ENCODE measurements around the gene KCNJ15.

The KCNJ15 gene

GRCh38 chr21:38258521-38259485, 2.0 kb downstream of the KCNJ15 start:
- ATAC-seq = no peak
- TF ChIP-seq ISL1 (CRISPR knock-in tag; IDR thresholded peaks at IDR 0.05) (no peak), BACH2 (CRISPR knock-in tag; IDR thresholded peaks at IDR 0.05; ENCODE audit: borderline replicate concordance) (no peak), POU6F1 (CRISPR knock-in tag; IDR thresholded peaks at IDR 0.05; ENCODE audit: borderline replicate concordance, low read depth) (no peak), ZNF70 (CRISPR knock-in tag; IDR thresholded peaks at IDR 0.05) (no peak), TSHZ2 (CRISPR knock-in tag; IDR thresholded peaks at IDR 0.05) (no peak), TOX (CRISPR knock-in tag; IDR thresholded peaks at IDR 0.05; ENCODE audit: borderline replicate concordance) (no peak)

- ATAC-seq = no peak
- TF ChIP-seq TSHZ2 (CRISPR knock-in tag; IDR thresholded peaks at IDR 0.05) (no peak), POU6F1 (CRISPR knock-in tag; IDR thresholded peaks at IDR 0.05; ENCODE audit: borderline replicate concordance, low read depth) (no peak), RARB (CRISPR knock-in tag; IDR thresholded peaks at IDR 0.05) (no peak), CSDC2 (CRISPR knock-in tag; IDR thresholded peaks at IDR 0.05) (no peak), ARNTL (CRISPR knock-in tag; IDR thresholded peaks at IDR 0.05; ENCODE audit: borderline replicate concordance, low read depth) (no peak), ZFP30 (CRISPR knock-in tag; IDR thresholded peaks at IDR 0.05) (no peak), PPARA (CRISPR knock-in tag; IDR thresholded peaks at IDR 0.05; ENCODE audit: borderline replicate concordance) (no peak), TCF4 (CRISPR knock-in tag; IDR thresholded peaks at IDR 0.05; ENCODE audit: borderline replicate concordance) (no peak), ISL1 (CRISPR knock-in tag; IDR thresholded peaks at IDR 0.05) (no peak), ZC3H10 (CRISPR knock-in tag; IDR thresholded peaks at IDR 0.05) (no peak), PATZ1 (CRISPR knock-in tag; IDR thresholded peaks at IDR 0.05; ENCODE audit: borderline replicate concordance) (no peak), ESRRG (CRISPR knock-in tag; IDR thresholded peaks at IDR 0.05) (no peak)
These were observed 2.9 kb downstream of the KCNJ15 start for GRCh38 chr21:38259665-38260064.

- ATAC-seq = no peak
- no peak for TF ChIP-seq SNAI2 (CRISPR knock-in tag; IDR thresholded peaks at IDR 0.05)
- TF ChIP-seq ZNF565 (CRISPR knock-in tag; conservative IDR thresholded peaks at IDR 0.05; ENCODE audit: low read depth) = no peak
- TF ChIP-seq ISL1 (CRISPR knock-in tag; IDR thresholded peaks at IDR 0.05) = no peak
- TF ChIP-seq ZFP30 (CRISPR knock-in tag; IDR thresholded peaks at IDR 0.05) = no peak
- TF ChIP-seq PATZ1 (CRISPR knock-in tag; IDR thresholded peaks at IDR 0.05; ENCODE audit: borderline replicate concordance) = no peak
- TF ChIP-seq ZNF8 (CRISPR knock-in tag; IDR thresholded peaks at IDR 0.05) = no peak
- TF ChIP-seq TSHZ2 (CRISPR knock-in tag; IDR thresholded peaks at IDR 0.05) = no peak
- no peak for TF ChIP-seq ZFP3 (CRISPR knock-in tag; IDR thresholded peaks at IDR 0.05)
- TF ChIP-seq RARB (CRISPR knock-in tag; IDR thresholded peaks at IDR 0.05) = no peak
- TF ChIP-seq OSR1 (CRISPR knock-in tag; IDR thresholded peaks at IDR 0.05) = no peak
These were observed 3.6 kb downstream of the KCNJ15 start for GRCh38 chr21:38260426-38260825.

Data from SK-N-SH treated with all-trans-retinoic acid at 6 μM for 48 hours (cell line).